Stomach (tissue), 4 donors: ENCODE results near the gene ARHGEF1.

Source experiments
- CTCF ChIP-seq, 7 experiments: fragments of 450-650 bp in 4 of 7; fragments of 200-600 bp in 3 of 7; sonication (generic) in 3 of 7; IDR thresholded peaks; one replicate each; pipeline ENCODE4 v1.5.1; 2016 to 2019; ENCODE audit warnings: antibody characterized with exemption in 7 of 7, control low read depth in 2 of 7, mild to moderate bottlenecking in 1 of 7
- EP300 ChIP-seq: sonication (generic); formaldehyde crosslinking; IDR thresholded peaks from one replicate; pipeline ENCODE4 v1.6.1; 2017; ENCODE audit warnings: antibody characterized with exemption
- POLR2A ChIP-seq, 4 donors: fragments of 450-650 bp; IDR thresholded peaks; one replicate each; pipeline ENCODE4 v1.6.1; 2016; ENCODE audit warnings: antibody characterized with exemption in 4 of 4, control low read depth in 2 of 4, mild to moderate bottlenecking in 1 of 4, moderate library complexity in 1 of 4
- POLR2AphosphoS5 ChIP-seq, 3 donors: sonication (generic); formaldehyde crosslinking; IDR thresholded peaks; one replicate each; pipeline ENCODE4 v1.6.1; 2016; ENCODE audit warnings: antibody characterized with exemption in 3 of 3

GRCh38 chr19:41947091-41947490 is 64.1 kb downstream of the ARHGEF1 start:
- TF ChIP-seq CTCF (IDR thresholded peaks at IDR 0.05) (no peak), POLR2A (IDR thresholded peaks at IDR 0.05) (no peak), POLR2AphosphoS5 (IDR thresholded peaks at IDR 0.05) (no peak), EP300 (no peak)
